HEK293T (cell line): Measurements from ENCODE around the gene C1orf105.

Experiments used
- ARNT ChIP-seq: fragments of 450-650 bp; IDR thresholded peaks from 2 replicates; pipeline ENCODE4 v1.6.1; 2017; ENCODE audit warnings: mild to moderate bottlenecking
- SP1 ChIP-seq: fragments of 450-650 bp; IDR thresholded peaks from 2 replicates; pipeline ENCODE4 v1.6.1; 2017

- TF ChIP-seq ARNT (no peak), SP1 (no peak)
Measured at GRCh38 chr1:172394141-172394751, 26.2 kb upstream of the C1orf105 start.
